Body of pancreas (tissue), 4 donors: ENCODE data around the gene CTTNBP2.

Source experiments
- POLR2A ChIP-seq, 3 donors: fragments of 450-650 bp; IDR thresholded peaks; one replicate each; pipeline ENCODE4 v1.6.1; 2016; ENCODE audit warnings: antibody characterized with exemption in 3 of 3, mild to moderate bottlenecking in 2 of 3
- TF ChIP-seq, protein P1 (sequence below), 7 experiments: fragments of 450-650 bp in 4 of 7; fragments of 200-600 bp in 3 of 7; sonication (generic) in 3 of 7; IDR thresholded peaks; one replicate each; pipeline ENCODE4 v1.5.1; 2016 to 2019; ENCODE audit warnings: antibody characterized with exemption in 7 of 7

GRCh38 chr7:117688126-117688525, 185.1 kb downstream of the CTTNBP2 start:
- no peak for TF ChIP-seq POLR2A (IDR thresholded peaks at IDR 0.05)
- TF ChIP-seq, protein P1, sequence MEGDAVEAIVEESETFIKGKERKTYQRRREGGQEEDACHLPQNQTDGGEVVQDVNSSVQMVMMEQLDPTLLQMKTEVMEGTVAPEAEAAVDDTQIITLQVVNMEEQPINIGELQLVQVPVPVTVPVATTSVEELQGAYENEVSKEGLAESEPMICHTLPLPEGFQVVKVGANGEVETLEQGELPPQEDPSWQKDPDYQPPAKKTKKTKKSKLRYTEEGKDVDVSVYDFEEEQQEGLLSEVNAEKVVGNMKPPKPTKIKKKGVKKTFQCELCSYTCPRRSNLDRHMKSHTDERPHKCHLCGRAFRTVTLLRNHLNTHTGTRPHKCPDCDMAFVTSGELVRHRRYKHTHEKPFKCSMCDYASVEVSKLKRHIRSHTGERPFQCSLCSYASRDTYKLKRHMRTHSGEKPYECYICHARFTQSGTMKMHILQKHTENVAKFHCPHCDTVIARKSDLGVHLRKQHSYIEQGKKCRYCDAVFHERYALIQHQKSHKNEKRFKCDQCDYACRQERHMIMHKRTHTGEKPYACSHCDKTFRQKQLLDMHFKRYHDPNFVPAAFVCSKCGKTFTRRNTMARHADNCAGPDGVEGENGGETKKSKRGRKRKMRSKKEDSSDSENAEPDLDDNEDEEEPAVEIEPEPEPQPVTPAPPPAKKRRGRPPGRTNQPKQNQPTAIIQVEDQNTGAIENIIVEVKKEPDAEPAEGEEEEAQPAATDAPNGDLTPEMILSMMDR (IDR thresholded peaks at IDR 0.05) = no peak
